H1 (cell line): ENCODE data around the gene DISP3.
A peak's percentile ranks its signal among the peaks of the same experiment; 100 is the strongest.

Source experiments
- CBX8 ChIP-seq: fragments of 300-800, 300-1000 bp; sonication (generic); IDR thresholded peaks from 2 replicates; pipeline ENCODE4 v1.7.1; 2016; ENCODE audit warnings: low read depth, low read length, borderline replicate concordance
- CEBPB ChIP-seq: IDR thresholded peaks from 2 replicates; pipeline ENCODE4 v1.6.1; 2012; ENCODE audit warnings: low read depth, low read length
- HDAC2 ChIP-seq, 2 experiments: fragments of 300-600 bp in 1 of 2; sonication (generic) in 1 of 2; IDR thresholded peaks; 2 replicates each; pipeline ENCODE4 v1.6.1; 2011 to 2012; ENCODE audit warnings: low read depth in 2 of 2, low read length in 2 of 2, mild to moderate bottlenecking in 2 of 2, moderate library complexity in 2 of 2, borderline replicate concordance in 1 of 2, inconsistent platforms in 1 of 2
- KDM1A ChIP-seq: fragments of 200-600, 300-600 bp; sonication (generic); IDR thresholded peaks from 2 replicates; pipeline ENCODE4 v1.7.1; 2016; ENCODE audit warnings: mild to moderate bottlenecking, low read length, borderline replicate concordance
- RNF2 ChIP-seq: fragments of 200-900, 300-1000 bp; sonication (generic); IDR thresholded peaks from 2 replicates; pipeline ENCODE4 v1.7.1; 2016; ENCODE audit warnings: borderline replicate concordance, low read depth, mild to moderate bottlenecking, antibody characterized with exemption, low read length; ENCODE audit not compliant: poor library complexity, severe bottlenecking; ENCODE audit errors: missing control alignments
- TF ChIP-seq, protein P1 (sequence below), 3 experiments: IDR thresholded peaks; 1 replicate in 2 of 3; 2 replicates in 1 of 3; pipeline versions ENCODE4 v1.5.1 to v1.6.1; 2011; ENCODE audit warnings: low read length in 3 of 3, mild to moderate bottlenecking in 3 of 3, inconsistent platforms in 2 of 3, low read depth in 1 of 3, moderate library complexity in 1 of 3; ENCODE audit not compliant: insufficient read depth in 1 of 3; ENCODE audit errors: control extremely low read depth in 1 of 3
- TF ChIP-seq, protein P2 (sequence below): IDR thresholded peaks from 2 replicates; pipeline ENCODE4 v1.6.1; 2011; ENCODE audit warnings: low read length, improper control_type of control experiment
- TF ChIP-seq, protein P3 (sequence below): IDR thresholded peaks from 2 replicates; pipeline ENCODE4 v1.6.1; 2012; ENCODE audit warnings: inconsistent platforms

DNA sequence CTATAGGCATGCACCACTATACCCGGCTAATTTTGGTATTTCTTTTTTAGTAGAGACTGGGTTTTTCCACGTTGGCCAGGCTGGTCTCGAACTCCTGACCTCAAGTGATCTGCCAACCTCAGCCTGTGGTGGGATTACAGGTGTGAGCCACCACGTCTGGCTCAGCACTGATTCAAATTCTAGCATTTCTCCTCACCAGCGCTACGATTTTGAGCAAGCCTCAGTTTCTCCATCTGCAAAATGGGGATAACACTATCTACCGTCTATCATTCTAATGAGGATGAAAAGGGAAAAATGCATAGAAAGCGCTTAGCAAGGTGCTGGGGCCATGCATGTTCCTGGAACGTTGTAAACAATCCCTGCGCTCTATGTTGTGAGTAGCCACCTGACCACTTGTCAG, 49.0 kb upstream of the DISP3 start:
- TF ChIP-seq, protein P1, sequence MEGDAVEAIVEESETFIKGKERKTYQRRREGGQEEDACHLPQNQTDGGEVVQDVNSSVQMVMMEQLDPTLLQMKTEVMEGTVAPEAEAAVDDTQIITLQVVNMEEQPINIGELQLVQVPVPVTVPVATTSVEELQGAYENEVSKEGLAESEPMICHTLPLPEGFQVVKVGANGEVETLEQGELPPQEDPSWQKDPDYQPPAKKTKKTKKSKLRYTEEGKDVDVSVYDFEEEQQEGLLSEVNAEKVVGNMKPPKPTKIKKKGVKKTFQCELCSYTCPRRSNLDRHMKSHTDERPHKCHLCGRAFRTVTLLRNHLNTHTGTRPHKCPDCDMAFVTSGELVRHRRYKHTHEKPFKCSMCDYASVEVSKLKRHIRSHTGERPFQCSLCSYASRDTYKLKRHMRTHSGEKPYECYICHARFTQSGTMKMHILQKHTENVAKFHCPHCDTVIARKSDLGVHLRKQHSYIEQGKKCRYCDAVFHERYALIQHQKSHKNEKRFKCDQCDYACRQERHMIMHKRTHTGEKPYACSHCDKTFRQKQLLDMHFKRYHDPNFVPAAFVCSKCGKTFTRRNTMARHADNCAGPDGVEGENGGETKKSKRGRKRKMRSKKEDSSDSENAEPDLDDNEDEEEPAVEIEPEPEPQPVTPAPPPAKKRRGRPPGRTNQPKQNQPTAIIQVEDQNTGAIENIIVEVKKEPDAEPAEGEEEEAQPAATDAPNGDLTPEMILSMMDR (IDR thresholded peaks at IDR 0.05; ENCODE audit: control extremely low read depth in 1 of 3, insufficient read depth in 1 of 3, low read depth in 1 of 3, low read length in 3 of 3), result no peak
- TF ChIP-seq CEBPB (no peak), CBX8 (no peak), KDM1A (peak; percentile 81; the same call in 1 of the 2 replicates), RNF2 (no peak), HDAC2 (IDR thresholded peaks at IDR 0.05; ENCODE audit: borderline replicate concordance in 1 of 2, low read depth in 2 of 2, low read length in 2 of 2) (no peak)
- TF ChIP-seq, protein P2, sequence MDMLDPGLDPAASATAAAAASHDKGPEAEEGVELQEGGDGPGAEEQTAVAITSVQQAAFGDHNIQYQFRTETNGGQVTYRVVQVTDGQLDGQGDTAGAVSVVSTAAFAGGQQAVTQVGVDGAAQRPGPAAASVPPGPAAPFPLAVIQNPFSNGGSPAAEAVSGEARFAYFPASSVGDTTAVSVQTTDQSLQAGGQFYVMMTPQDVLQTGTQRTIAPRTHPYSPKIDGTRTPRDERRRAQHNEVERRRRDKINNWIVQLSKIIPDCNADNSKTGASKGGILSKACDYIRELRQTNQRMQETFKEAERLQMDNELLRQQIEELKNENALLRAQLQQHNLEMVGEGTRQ, result no peak
- TF ChIP-seq, protein P3, sequence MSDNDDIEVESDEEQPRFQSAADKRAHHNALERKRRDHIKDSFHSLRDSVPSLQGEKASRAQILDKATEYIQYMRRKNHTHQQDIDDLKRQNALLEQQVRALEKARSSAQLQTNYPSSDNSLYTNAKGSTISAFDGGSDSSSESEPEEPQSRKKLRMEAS, result no peak
